Spleen (tissue), 11 donors: ENCODE measurements around the gene ACSL5. TPM values are rescaled to one million over a fixed set of nuclear protein-coding genes. Genes with fewer than 3 reads are reported as not detected.

Source experiments
- DNase-seq: peaks from one replicate; pipeline ENCODE4 v3.0.0-alpha.2; 2020
- H3K27ac ChIP-seq, 8 donors: fragments of 200-600 bp; sonication (generic) in 7 of 8; 1 replicate in 4 of 8; 2 replicates in 4 of 8; pipeline versions ENCODE4 v1.5.0 to v1.8.0; 2016 to 2021; ENCODE audit warnings: inconsistent platforms in 4 of 8, mild to moderate bottlenecking in 4 of 8, moderate library complexity in 1 of 8
- H3K27me3 ChIP-seq, 7 donors: fragments of 200-600 bp; sonication (generic) in 6 of 7; replicated peaks in 1 of 7; 1 replicate in 4 of 7; 2 replicates in 3 of 7; pipeline versions ENCODE4 v1.5.0 to v1.8.0; 2016 to 2021; ENCODE audit warnings: inconsistent platforms in 3 of 7, mild to moderate bottlenecking in 1 of 7
- H3K36me3 ChIP-seq, 6 donors: fragments of 200-600 bp; sonication (generic) in 5 of 6; 1 replicate in 4 of 6; 2 replicates in 2 of 6; pipeline versions ENCODE4 v1.5.0 to v1.8.0; 2016 to 2021; ENCODE audit warnings: inconsistent platforms in 2 of 6
- H3K4me1 ChIP-seq, 6 donors: fragments of 200-600 bp; sonication (generic) in 5 of 6; 1 replicate in 3 of 6; 2 replicates in 3 of 6; pipeline versions ENCODE4 v1.5.0 to v1.8.0; 2016 to 2021; ENCODE audit warnings: inconsistent platforms in 3 of 6
- H3K4me3 ChIP-seq, 8 donors: fragments of 200-600 bp; sonication (generic) in 7 of 8; 1 replicate in 4 of 8; 2 replicates in 4 of 8; pipeline versions ENCODE4 v1.5.0 to v1.8.0; 2016 to 2021; ENCODE audit warnings: inconsistent platforms in 4 of 8, mild to moderate bottlenecking in 4 of 8, moderate library complexity in 2 of 8
- H3K9me3 ChIP-seq, 8 donors: fragments of 200-600 bp; sonication (generic) in 7 of 8; 1 replicate in 4 of 8; 2 replicates in 4 of 8; pipeline versions ENCODE4 v1.5.0 to v1.8.0; 2016 to 2021; ENCODE audit warnings: inconsistent platforms in 4 of 8
- CTCF ChIP-seq, 11 experiments: fragments of 200-600 bp in 7 of 11; fragments of 450-650 bp in 4 of 11; sonication (generic) in 4 of 11; IDR thresholded peaks in 8 of 11; conservative IDR thresholded peaks in 3 of 11; 1 replicate in 7 of 11; 2 replicates in 4 of 11; pipeline versions ENCODE4 v1.4.0 to v1.8.0; 2016 to 2021; ENCODE audit warnings: antibody characterized with exemption in 11 of 11, inconsistent platforms in 4 of 11, mild to moderate bottlenecking in 1 of 11
- POLR2A ChIP-seq, 3 donors: fragments of 450-650 bp; IDR thresholded peaks; one replicate each; pipeline ENCODE4 v1.5.1; 2017; ENCODE audit warnings: antibody characterized with exemption in 3 of 3, mild to moderate bottlenecking in 1 of 3
- POLR2AphosphoS5 ChIP-seq, 3 donors: sonication (generic); formaldehyde crosslinking; IDR thresholded peaks; one replicate each; pipeline ENCODE4 v1.5.1; 2017; ENCODE audit warnings: antibody characterized with exemption in 3 of 3
- WGBS, 5 donors: extraction: QIAGEN DNeasy Blood & Tissue Kit in 3 of 5; methylation state at CpG; one replicate each; pipeline versions ENCODE4 v1.1.5 to v1.1.7; 2013 to 2018; 5-methylcytosine and 5-hydroxymethylcytosine counted together
- intact Hi-C: fragments of 100-400 bp; cut with DNase I; formaldehyde crosslinking; loops from one replicate; pipeline ENCODE4 v1.15.0; 2023; ENCODE audit warnings: low total_unique reads
- polyA plus RNA-seq, 3 donors: library from polyadenylated mRNA; stranded (reverse); fragments of 200-250 nt; gene quantifications; one replicate each; pipeline ENCODE4 v1.2.1, GENCODE V29; 2013
- total RNA-seq, 7 donors: library from RNA; depleted of rRNA in 3 of 7; stranded (reverse); fragments of >200 nt in 3 of 7; fragmentation: NEBNext Ultra II Directional in 4 of 7; extraction: Animal tissue kit (Norgen Biotek cat#: 25700) in 4 of 7; gene quantifications; one replicate each; pipeline versions ENCODE4 v1.1.0 to v1.2.1, GENCODE V29; 2016 to 2021
- donor health status: healthy with polysubstance abuse.
- donor health status: DM: no; HTN: no; CAD: no; lungs with moderate emphysema.
- donor health status: DM: no; HTN: no; CAD: no.
- donor health status: Bipolar disorder and iron deficiency.
- donor health status: healthy.
- donor health status: DM: no; HTN: no; CAD: no.
- donor health status: DM: yes; HTN: yes; CAD: no.

Gene ACSL5
- total and polyA plus RNA-seq, 10 donors: 18.6 to 49.4 (median 42.8) TPM

GRCh38 chr10:112465299-112465883, 91.5 kb downstream of the ACSL5 start:
- Histone ChIP-seq H3K4me3 (no peak overlapping the region), H3K9me3 (no peaks in the 10 kb centered on the region), H3K36me3 (peaks cover 0 to 100% (median 38%) of the 10 kb centered on the region in 6 donors), H3K27me3 (no peaks in the 10 kb centered on the region), H3K27ac (no peak overlapping the region), H3K4me1 (no peaks in the 10 kb centered on the region)
- DNase-seq: no peak
- TF ChIP-seq CTCF (IDR thresholded peaks at IDR 0.05 in 8 of 11, conservative IDR thresholded peaks at IDR 0.05 in 3 of 11): no peak
- whole genome bisulfite sequencing, 5 donors: 87 to 93% (median 91%) methylated on average over 3 of the region's 3 CpGs
- intact Hi-C loops: no loop called here

- no peak overlapping the region for H3K4me3 ChIP-seq
- TF ChIP-seq POLR2AphosphoS5 (IDR thresholded peaks at IDR 0.05) (no peak), POLR2A (IDR thresholded peaks at IDR 0.05) (no peak), CTCF (IDR thresholded peaks at IDR 0.05 in 8 of 11, conservative IDR thresholded peaks at IDR 0.05 in 3 of 11) (no peak)
- DNase-seq: no peak
- 84 to 91% (median 89%) methylated on average over 3 of the region's 3 CpGs for WGBS, 5 donors
- no peaks in the 10 kb centered on the region for H3K27me3 ChIP-seq
- H3K4me1 ChIP-seq: peaks cover 0 to 4% (median 1%) of the 10 kb centered on the region in 6 donors
- H3K36me3 ChIP-seq: peaks cover 0 to 92% (median 31%) of the 10 kb centered on the region in 6 donors
- no peak overlapping the region for H3K27ac ChIP-seq
- H3K9me3 ChIP-seq: no peaks in the 10 kb centered on the region
- intact Hi-C loops: no loop called here
Observed at GRCh38 chr10:112466802-112467201, 92.9 kb downstream of the ACSL5 start.

GRCh38 chr10:112467541-112468075, 93.7 kb downstream of the ACSL5 start:
- H3K4me1 ChIP-seq: peaks cover 0 to 8% (median 2%) of the 10 kb centered on the region in 6 donors
- no peak overlapping the region for H3K4me3 ChIP-seq
- no peak for DNase-seq
- peaks cover 0 to 84% (median 31%) of the 10 kb centered on the region in 6 donors for H3K36me3 ChIP-seq
- TF ChIP-seq POLR2AphosphoS5 (IDR thresholded peaks at IDR 0.05): no peak
- no peak for TF ChIP-seq CTCF (IDR thresholded peaks at IDR 0.05 in 8 of 11, conservative IDR thresholded peaks at IDR 0.05 in 3 of 11)
- TF ChIP-seq POLR2A (IDR thresholded peaks at IDR 0.05): no peak
- WGBS, 5 donors: 92 to 97% (median 95%) methylated on average over 1 of the region's 1 CpG
- H3K9me3 ChIP-seq: no peaks in the 10 kb centered on the region
- intact Hi-C loops: no loop called here
- H3K27me3 ChIP-seq: no peaks in the 10 kb centered on the region
- H3K27ac ChIP-seq: no peak overlapping the region

- no peak overlapping the region for H3K4me3 ChIP-seq
- DNase-seq: no peak
- TF ChIP-seq CTCF (IDR thresholded peaks at IDR 0.05 in 8 of 11, conservative IDR thresholded peaks at IDR 0.05 in 3 of 11) (peak; percentile 13 to 68 (median 59)), POLR2A (IDR thresholded peaks at IDR 0.05) (no peak)
- no peaks in the 10 kb centered on the region for H3K9me3 ChIP-seq
- 18 to 29% (median 25%) methylated on average over 4 of the region's 4 CpGs for WGBS, 5 donors
- intact Hi-C loops: no loop called here
- H3K27ac ChIP-seq: no peak overlapping the region
- H3K36me3 ChIP-seq: peaks cover 0 to 40% (median 8%) of the 10 kb centered on the region in 6 donors
- peaks cover 0 to 27% (median 4%) of the 10 kb centered on the region in 6 donors for H3K4me1 ChIP-seq
- H3K27me3 ChIP-seq: no peaks in the 10 kb centered on the region
Observed at GRCh38 chr10:112471878-112472487, 98.1 kb downstream of the ACSL5 start.
